ENCODE measurements around the gene BHLHE41. TPM values are rescaled to one million over a fixed set of nuclear protein-coding genes. Genes with fewer than 3 reads are reported as not detected.

Gene BHLHE41
- total RNA-seq, 1 experiment from 2014 or later: 44.1 TPM

- intact Hi-C loops (cut with micrococcal nuclease; ENCODE audit: unreplicated experiment): loop anchor here (1.0 to 10.0 kb wide), 5 partner anchors 56 to 608 kb away; no protein-coding TSS in a partner anchor
- Mint-ChIP-seq H3K36me3 (ENCODE audit: insufficient read depth, unreplicated experiment) (peaks cover 6% of the 10 kb centered on the region), H3K27me3 (ENCODE audit: unreplicated experiment) (no peaks in the 10 kb centered on the region), H3K4me1 (ENCODE audit: low read depth, unreplicated experiment) (peaks cover 14% of the 10 kb centered on the region), H3K9me3 (ENCODE audit: low read depth, unreplicated experiment) (no peaks in the 10 kb centered on the region), H3K27ac (ENCODE audit: unreplicated experiment) (no peak overlapping the region), H3K4me3 (ENCODE audit: low read depth, unreplicated experiment) (no peak overlapping the region)
- peak; percentile 79 for DNase-seq
- CTCF ChIA-PET: interaction anchor here (0.8 to 1.2 kb wide), 3 partner anchors 10 to 604 kb away, joined by 3 read pairs; no protein-coding TSS in a partner anchor
- peak; percentile 84 for TF ChIP-seq CTCF (IDR thresholded peaks at IDR 0.05; ENCODE audit: unreplicated experiment)
- BruUV-seq (replicated peaks): no TSS peak
Observed at GRCh38 chr12:26097046-26097878, 27.6 kb downstream of the BHLHE41 start.

GRCh38 chr12:26096036-26096435, 28.8 kb downstream of the BHLHE41 start:
- H3K27ac Mint-ChIP-seq (ENCODE audit: unreplicated experiment): no peak overlapping the region

GRCh38 chr12:26095186-26095585, 29.7 kb downstream of the BHLHE41 start:
- TF ChIP-seq CTCF (IDR thresholded peaks at IDR 0.05; ENCODE audit: unreplicated experiment): no peak
- CTCF ChIA-PET: no interaction called here
- no peaks in the 10 kb centered on the region for H3K27me3 Mint-ChIP-seq (ENCODE audit: unreplicated experiment)
- no peak overlapping the region for H3K27ac Mint-ChIP-seq (ENCODE audit: unreplicated experiment)
- no TSS peak for BruUV-seq (replicated peaks)
- no peaks in the 10 kb centered on the region for H3K36me3 Mint-ChIP-seq (ENCODE audit: insufficient read depth, unreplicated experiment)
- no peaks in the 10 kb centered on the region for H3K9me3 Mint-ChIP-seq (ENCODE audit: low read depth, unreplicated experiment)
- intact Hi-C loops (cut with micrococcal nuclease; ENCODE audit: unreplicated experiment): loop anchor here (10.0 kb wide), 1 partner anchor 610 kb away; no protein-coding TSS in a partner anchor
- no peak for DNase-seq
- H3K4me1 Mint-ChIP-seq (ENCODE audit: low read depth, unreplicated experiment): peaks cover 14% of the 10 kb centered on the region
- no peak overlapping the region for H3K4me3 Mint-ChIP-seq (ENCODE audit: low read depth, unreplicated experiment)

More at GRCh38 chr12:26096036-26096435, 28.8 kb downstream of the BHLHE41 start:
- Mint-ChIP-seq H3K27me3 (ENCODE audit: unreplicated experiment) (no peaks in the 10 kb centered on the region), H3K4me3 (ENCODE audit: low read depth, unreplicated experiment) (no peak overlapping the region), H3K9me3 (ENCODE audit: low read depth, unreplicated experiment) (no peaks in the 10 kb centered on the region), H3K36me3 (ENCODE audit: insufficient read depth, unreplicated experiment) (peaks cover under 1% of the 10 kb centered on the region), H3K4me1 (ENCODE audit: low read depth, unreplicated experiment) (peaks cover 14% of the 10 kb centered on the region)
- TF ChIP-seq CTCF (IDR thresholded peaks at IDR 0.05; ENCODE audit: unreplicated experiment): no peak
- intact Hi-C loops (cut with micrococcal nuclease; ENCODE audit: unreplicated experiment): loop anchor here (2.0 to 10.0 kb wide), 3 partner anchors 57 to 609 kb away; no protein-coding TSS in a partner anchor
- BruUV-seq (replicated peaks): no TSS peak
- no peak for DNase-seq
- CTCF ChIA-PET: no interaction called here

GRCh38 chr12:26092346-26093105, 32.3 kb downstream of the BHLHE41 start:
- Mint-ChIP-seq H3K4me1 (ENCODE audit: low read depth, unreplicated experiment) (peaks cover 14% of the 10 kb centered on the region), H3K4me3 (ENCODE audit: low read depth, unreplicated experiment) (no peak overlapping the region), H3K27me3 (ENCODE audit: unreplicated experiment) (no peaks in the 10 kb centered on the region), H3K36me3 (ENCODE audit: insufficient read depth, unreplicated experiment) (no peaks in the 10 kb centered on the region), H3K9me3 (ENCODE audit: low read depth, unreplicated experiment) (no peaks in the 10 kb centered on the region), H3K27ac (ENCODE audit: unreplicated experiment) (no peak overlapping the region)
- no peak for DNase-seq
- no TSS peak for BruUV-seq (replicated peaks)
- CTCF ChIA-PET: interaction anchor here (1.1 to 1.3 kb wide), 2 partner anchors 9 to 36 kb away, joined by 4 to 5 read pairs; no protein-coding TSS in a partner anchor
- no peak for TF ChIP-seq CTCF (IDR thresholded peaks at IDR 0.05; ENCODE audit: unreplicated experiment)
- intact Hi-C loops (cut with micrococcal nuclease; ENCODE audit: unreplicated experiment): loop anchor here (10.0 kb wide), 1 partner anchor 612 kb away; no protein-coding TSS in a partner anchor

All from Calu3 (cell line).